NT2/D1 (cell line): Measurements from ENCODE around the gene SDK2.

ENCODE experiments used
- SUZ12 ChIP-seq: IDR thresholded peaks from 2 replicates; pipeline ENCODE4 v1.6.1; 2011; ENCODE audit not compliant: insufficient read length, insufficient read depth; ENCODE audit errors: extremely low read depth
- YY1 ChIP-seq: IDR thresholded peaks from 2 replicates; pipeline ENCODE4 v1.6.1; 2011; ENCODE audit not compliant: insufficient read length, insufficient read depth
- ZNF274 ChIP-seq: IDR thresholded peaks from 2 replicates; pipeline ENCODE4 v1.6.1; 2011; ENCODE audit warnings: mild to moderate bottlenecking, low read depth, low read length

DNA sequence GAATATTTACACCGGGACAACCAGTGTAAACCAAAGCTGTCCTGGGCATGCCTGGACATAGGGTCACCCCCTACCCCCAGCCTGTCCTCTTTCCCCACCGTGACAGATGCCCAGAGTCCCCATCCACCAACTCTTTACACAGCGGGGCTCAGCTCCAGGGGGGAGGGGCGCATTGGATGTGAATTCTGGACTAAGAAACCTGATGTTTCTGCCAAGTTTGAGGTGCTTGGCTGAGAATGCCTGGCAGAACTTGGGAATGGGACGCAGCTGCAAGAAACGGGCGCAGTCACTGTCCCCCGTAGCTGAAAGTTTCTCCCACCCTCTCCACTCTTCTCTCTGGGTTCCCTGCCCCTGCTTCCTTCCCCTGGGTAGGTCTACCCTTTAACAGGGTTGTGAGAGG, 264.4 kb downstream of the SDK2 start:
- TF ChIP-seq YY1 (no peak), ZNF274 (no peak), SUZ12 (no peak)
